Measurements from ENCODE around the gene TMBIM1. TPM values are rescaled to one million over a fixed set of nuclear protein-coding genes. Genes with fewer than 3 reads are reported as not detected.
"Not testable (repeated sequence)": the region's sequence is repeated elsewhere in the genome, so short reads cannot be mapped to it uniquely, and the experiment has no call there.

Gene TMBIM1
- total RNA-seq, 2 experiments from 2014 or later: 82.9 to 86.4 TPM

GRCh38 chr2:218320704-218321336, 28.5 kb upstream of the TMBIM1 start:
- POLR2A ChIA-PET: no interaction called here
- CTCF ChIA-PET: interaction anchor here (0.6 kb wide), 1 partner anchor 533 kb away, joined by 5 read pairs; no protein-coding TSS in a partner anchor

- ChIA-PET CTCF (no interaction called here), POLR2A (no interaction called here)
These were observed 27.6 kb upstream of the TMBIM1 start for GRCh38 chr2:218319813-218320365.

GRCh38 chr2:218318241-218318640, 25.9 kb upstream of the TMBIM1 start:
- POLR2A ChIA-PET: no interaction called here
- CTCF ChIA-PET: no interaction called here

- CTCF ChIA-PET: no interaction called here
- POLR2A ChIA-PET: no interaction called here
These were observed 25.5 kb upstream of the TMBIM1 start for GRCh38 chr2:218317835-218318234.

GRCh38 chr2:218317303-218317630, 25.0 kb upstream of the TMBIM1 start:
- ChIA-PET CTCF (interaction anchor here (0.8 kb wide), 1 partner anchor 45 kb away, joined by 3 read pairs; no protein-coding TSS in a partner anchor), POLR2A (no interaction called here)

- CTCF ChIA-PET: interaction anchor here (2.1 kb wide), 1 partner anchor 13 kb away, joined by 4 read pairs; no protein-coding TSS in a partner anchor
- POLR2A ChIA-PET: no interaction called here
These were observed 23.1 kb upstream of the TMBIM1 start for GRCh38 chr2:218315397-218315796.

GRCh38 chr2:218314764-218315163, 22.5 kb upstream of the TMBIM1 start:
- POLR2A ChIA-PET: not testable (repeated sequence)
- CTCF ChIA-PET: interaction anchor here (2.1 kb wide), 1 partner anchor 13 kb away, joined by 4 read pairs; no protein-coding TSS in a partner anchor

GRCh38 chr2:218313356-218313755, 21.1 kb upstream of the TMBIM1 start:
- ChIA-PET POLR2A (no interaction called here), CTCF (no interaction called here)

GRCh38 chr2:218312267-218312756, 20.0 kb upstream of the TMBIM1 start:
- ChIA-PET POLR2A (no interaction called here), CTCF (interaction anchor here (0.7 kb wide), 1 partner anchor 19 kb away, joined by 3 read pairs; no protein-coding TSS in a partner anchor)

- POLR2A ChIA-PET, CTCF ChIA-PET: not testable (repeated sequence)
These were observed 19.4 kb upstream of the TMBIM1 start for GRCh38 chr2:218311541-218312266.

- CTCF ChIA-PET: no interaction called here
- POLR2A ChIA-PET: no interaction called here
These were observed 18.7 kb upstream of the TMBIM1 start for GRCh38 chr2:218310853-218311540.

- POLR2A ChIA-PET: no interaction called here
- CTCF ChIA-PET: no interaction called here
These were observed 15.2 kb upstream of the TMBIM1 start for GRCh38 chr2:218307415-218308090.

GRCh38 chr2:218306184-218306920, 14.0 kb upstream of the TMBIM1 start:
- POLR2A ChIA-PET: no interaction called here
- CTCF ChIA-PET: interaction anchor here (1.4 kb wide), 1 partner anchor 50 kb away, joined by 3 read pairs; the partner anchor contains the start of gene CATIP

- ChIA-PET POLR2A (no interaction called here), CTCF (interaction anchor here (1.4 kb wide), 1 partner anchor 51 kb away, joined by 3 read pairs; the partner anchor contains the start of gene CATIP)
These were observed 13.1 kb upstream of the TMBIM1 start for GRCh38 chr2:218305383-218305782.

- ChIA-PET CTCF (interaction anchor here (0.7 to 2.1 kb wide), 14 partner anchors 11 to 165 kb away, joined by 3 to 11 read pairs (median 4); partner anchors contain the start of gene CATIP), POLR2A (no interaction called here)
These were observed 9.0 kb upstream of the TMBIM1 start for GRCh38 chr2:218301176-218301819.

- CTCF ChIA-PET: no interaction called here
- POLR2A ChIA-PET: interaction anchor here (0.7 kb wide), 1 partner anchor 38 kb away, joined by 4 read pairs; no protein-coding TSS in a partner anchor
These were observed 7.8 kb upstream of the TMBIM1 start for GRCh38 chr2:218300141-218300540.

- ChIA-PET POLR2A (interaction anchor here (0.5 to 0.6 kb wide), 2 partner anchors 11 to 928 kb away, joined by 3 read pairs; no protein-coding TSS in a partner anchor), CTCF (interaction anchor here (1.1 to 1.9 kb wide), 4 partner anchors 13 to 58 kb away, joined by 3 to 4 read pairs (median 4); partner anchors contain the start of gene CATIP)
These were observed 6.1 kb upstream of the TMBIM1 start for GRCh38 chr2:218298314-218298875.

GRCh38 chr2:218296847-218297246, 4.5 kb upstream of the TMBIM1 start:
- ChIA-PET POLR2A (no interaction called here), CTCF (no interaction called here)

Data from activated CD8-positive, alpha-beta memory T cell treated with anti-CD3 and anti-CD28 coated beads for 36 hours (primary cell).